GM18499 (cell line): ENCODE measurements around the gene KCNMA1.

Experiments
- ATAC-seq: cut with Tn5 transposase; IDR thresholded peaks from one replicate; pipeline ENCODE4 v1.9.1; 2021; ENCODE audit warnings: moderate number of reproducible peaks; ENCODE audit not compliant: insufficient read depth, unreplicated experiment

Gene KCNMA1

DNA sequence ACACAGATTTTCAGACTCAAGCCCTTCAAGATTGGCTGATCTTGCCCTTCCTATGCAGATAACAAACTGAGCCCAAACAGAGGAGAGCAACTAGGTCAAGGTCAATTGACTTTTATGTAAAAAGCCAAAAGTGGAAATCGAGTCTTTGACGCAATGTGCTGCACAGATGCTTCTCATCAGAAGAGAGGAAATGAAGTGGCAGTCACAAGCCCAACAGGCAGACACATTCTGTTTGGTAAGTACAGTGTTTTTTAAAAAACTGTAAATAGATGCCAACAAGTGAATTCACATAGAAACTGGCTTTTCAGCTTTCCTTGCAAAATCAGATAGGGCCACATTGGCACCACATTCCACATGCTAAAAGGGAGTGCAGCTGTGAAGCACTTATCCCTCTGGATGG lies 606.6 kb downstream of the KCNMA1 start:
- ATAC-seq = no peak

GRCh38 chr10:77029777-77030717 lies 607.6 kb downstream of the KCNMA1 start:
- ATAC-seq = no peak

DNA sequence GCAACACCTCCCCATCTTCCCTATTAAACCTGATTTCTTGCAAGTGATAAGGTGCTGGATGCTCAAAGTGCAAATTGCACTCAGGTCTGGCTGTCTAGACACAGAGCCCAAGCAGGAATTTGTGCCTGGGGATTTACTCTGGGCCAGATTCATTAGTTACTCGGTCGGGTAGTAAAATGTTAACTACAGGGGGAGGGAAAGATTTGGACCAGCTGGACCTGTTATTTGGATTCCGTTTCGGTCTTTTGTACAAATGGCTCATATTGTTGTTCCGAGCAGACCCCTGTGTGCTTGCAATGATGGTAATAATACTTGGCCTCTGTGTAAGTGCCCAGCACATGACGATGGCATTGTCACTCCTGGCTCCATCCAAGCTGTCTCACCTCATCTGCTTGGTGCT lies 609.6 kb downstream of the KCNMA1 start:
- ATAC-seq = no peak

GRCh38 chr10:77027576-77027975 lies 610.0 kb downstream of the KCNMA1 start:
- no peak for ATAC-seq

GRCh38 chr10:77027141-77027540 lies 610.5 kb downstream of the KCNMA1 start:
- no peak for ATAC-seq

DNA sequence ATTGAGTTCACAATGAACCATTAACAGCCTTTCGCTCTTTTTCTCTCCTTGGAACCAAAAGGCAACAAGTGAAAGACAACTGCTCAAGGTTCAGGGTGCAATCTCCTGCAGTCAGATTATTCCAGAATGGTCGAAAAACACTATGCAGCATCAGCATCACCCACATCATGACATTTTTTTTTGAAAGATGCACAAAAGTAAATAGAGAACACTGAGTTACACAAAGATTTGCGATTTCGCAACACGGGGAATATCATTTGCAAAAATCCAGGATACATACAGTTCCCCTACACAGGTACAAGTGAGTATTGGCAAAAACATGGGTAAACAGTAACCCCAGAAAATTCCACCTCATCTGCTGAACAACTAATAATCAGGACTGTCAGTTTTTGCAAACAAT lies 611.5 kb downstream of the KCNMA1 start:
- ATAC-seq = no peak

GRCh38 chr10:77024461-77024860 lies 613.1 kb downstream of the KCNMA1 start:
- no peak for ATAC-seq

DNA sequence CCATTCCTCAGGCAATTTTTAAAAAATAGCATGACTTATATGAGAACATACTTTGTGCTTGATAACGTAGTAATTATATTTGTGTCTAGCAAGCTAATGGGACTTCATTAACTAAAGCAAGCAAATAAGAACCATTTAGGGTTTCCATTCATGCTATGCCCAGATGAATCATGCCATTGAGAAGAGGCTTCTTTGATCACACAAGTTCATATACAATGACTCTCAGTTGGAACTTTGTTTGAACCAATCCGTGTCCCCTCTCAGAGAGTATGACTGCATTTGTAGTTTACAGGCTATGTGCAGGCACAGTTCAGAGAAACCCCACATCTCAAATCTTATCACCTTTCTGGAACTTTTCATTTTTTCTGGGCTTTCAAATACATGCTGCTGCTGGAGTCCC lies 614.2 kb downstream of the KCNMA1 start:
- no peak for ATAC-seq

DNA sequence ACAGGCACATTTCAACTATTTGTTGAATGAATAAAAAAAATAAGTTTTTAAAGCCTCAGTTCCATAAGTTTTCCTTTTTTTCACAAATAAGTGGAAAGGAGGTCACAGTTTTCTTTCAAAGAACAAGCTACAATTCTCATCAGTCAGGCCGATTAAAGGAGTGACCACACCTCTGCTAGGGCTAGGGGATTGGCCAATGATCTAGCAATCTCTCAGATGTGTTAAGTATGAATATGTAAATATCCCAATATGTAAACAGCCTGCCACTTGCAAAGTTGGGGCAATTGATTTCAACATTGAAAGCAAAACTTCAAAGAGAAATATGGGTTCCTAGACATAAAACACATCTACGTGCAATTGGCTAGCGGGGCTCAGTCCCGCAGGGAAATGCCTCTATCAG lies 614.9 kb downstream of the KCNMA1 start:
- ATAC-seq = no peak

- no peak for ATAC-seq
These were observed 615.6 kb downstream of the KCNMA1 start for GRCh38 chr10:77021966-77022490.

GRCh38 chr10:77020426-77021040 lies 617.1 kb downstream of the KCNMA1 start:
- ATAC-seq = no peak

DNA sequence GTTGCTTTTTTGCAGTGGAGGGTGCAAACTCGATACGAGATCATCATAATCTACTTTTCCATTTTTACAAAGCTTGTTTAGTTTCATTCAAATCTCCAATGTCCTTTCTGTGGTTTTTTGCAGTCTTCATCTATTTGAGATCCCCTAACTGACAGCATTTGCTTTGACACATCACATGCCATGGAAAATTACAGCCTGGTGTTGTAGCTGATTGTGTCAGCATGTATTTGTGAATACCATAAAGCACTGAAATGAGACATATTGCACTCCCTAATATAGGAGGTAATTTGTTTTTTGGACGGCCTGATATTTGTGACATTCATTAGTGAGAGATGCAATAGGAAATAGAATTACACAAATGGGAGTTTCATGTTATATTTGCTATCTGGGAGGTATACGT lies 620.8 kb downstream of the KCNMA1 start:
- no peak for ATAC-seq

GRCh38 chr10:77016278-77016815 lies 621.3 kb downstream of the KCNMA1 start:
- ATAC-seq = no peak

GRCh38 chr10:77015360-77015759 lies 622.2 kb downstream of the KCNMA1 start:
- no peak for ATAC-seq

DNA sequence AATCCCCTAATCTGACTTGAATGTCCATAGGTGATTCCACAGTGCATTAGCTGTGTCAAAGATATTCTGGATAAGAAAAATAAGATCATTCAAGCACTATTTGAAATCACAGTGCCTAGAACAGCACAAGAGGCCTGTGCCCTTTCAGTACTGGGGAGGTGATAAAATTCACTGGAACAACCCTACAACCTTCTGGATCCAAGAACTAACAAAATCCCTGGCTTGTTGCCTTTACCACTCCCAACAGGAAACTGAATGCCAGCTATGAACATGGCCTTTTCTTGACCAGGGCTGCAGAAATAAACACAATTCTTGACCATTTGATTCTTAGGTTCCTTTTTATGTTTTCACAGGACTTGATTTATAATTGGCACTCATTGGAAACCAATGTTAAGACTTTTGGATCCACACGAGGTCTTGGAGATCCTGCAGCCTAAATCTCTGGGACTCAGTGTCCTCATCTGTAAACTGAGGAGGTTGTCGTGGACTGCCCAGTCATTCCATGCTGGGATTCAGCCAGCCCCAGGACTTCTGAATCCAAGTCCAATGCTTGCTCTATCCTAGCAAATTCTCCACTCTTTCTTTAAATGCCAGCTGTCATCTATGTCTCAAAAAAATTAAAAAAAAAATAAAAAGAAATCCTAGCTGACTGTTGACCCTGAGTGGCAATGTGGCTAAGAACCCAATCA lies 624.7 kb downstream of the KCNMA1 start:
- no peak for ATAC-seq

GRCh38 chr10:77011874-77012811 lies 625.5 kb downstream of the KCNMA1 start:
- no peak for ATAC-seq

GRCh38 chr10:77010430-77010829 lies 627.2 kb downstream of the KCNMA1 start:
- ATAC-seq = no peak

DNA sequence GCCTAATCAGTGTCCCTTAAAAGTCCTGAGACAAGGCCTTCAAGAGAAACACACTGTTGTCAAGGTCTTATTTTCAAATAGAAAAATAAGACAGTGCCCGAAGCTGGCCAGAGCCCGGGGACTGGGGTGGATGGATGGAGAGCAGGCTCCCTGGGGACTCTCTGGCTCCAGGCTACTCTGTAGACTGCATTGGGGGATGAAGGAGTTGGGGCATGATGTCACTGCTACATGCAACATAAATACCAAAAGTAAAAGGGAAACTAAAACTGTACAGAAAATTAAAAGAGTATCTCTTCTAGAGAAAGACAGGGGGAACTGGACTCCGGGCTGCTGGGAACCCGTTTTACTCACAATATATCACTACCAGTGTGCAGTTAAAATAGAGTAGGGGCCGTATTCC lies 629.8 kb downstream of the KCNMA1 start:
- ATAC-seq = peak; percentile 94

DNA sequence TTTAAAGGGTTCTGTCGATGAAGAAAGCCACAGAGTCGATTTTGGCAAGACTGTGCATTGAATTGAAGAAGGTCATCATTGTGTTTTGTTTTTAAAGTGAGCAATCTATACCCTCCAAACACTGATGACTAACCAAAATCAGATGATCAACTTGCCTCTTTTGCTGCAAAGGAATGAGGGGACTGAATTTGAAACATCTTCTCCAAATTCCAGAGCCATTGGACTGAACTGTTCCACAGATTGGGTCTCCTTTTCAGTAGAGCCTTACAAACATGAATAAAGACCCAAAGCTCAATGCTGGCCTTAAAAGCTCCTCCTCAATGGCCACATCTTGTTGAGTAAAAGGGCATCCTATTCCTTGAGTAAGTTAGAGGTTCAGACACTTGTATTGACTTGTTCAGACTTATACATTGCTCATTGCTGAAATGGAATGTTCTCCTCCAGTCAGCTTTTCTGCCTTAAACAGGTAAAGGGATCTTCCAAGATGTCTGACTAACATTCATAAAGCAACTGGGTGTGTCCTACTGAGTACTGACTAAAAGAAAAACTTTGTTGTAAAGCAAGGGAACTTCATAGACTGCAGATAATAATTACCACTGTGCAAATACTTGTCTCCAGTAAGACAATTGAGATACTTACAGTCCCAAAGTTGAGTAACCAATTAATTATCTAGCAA lies 630.6 kb downstream of the KCNMA1 start:
- no peak for ATAC-seq
